Neural progenitor cell (in vitro differentiated cells): ENCODE results near the gene MAGED1.

Experiments
- CTCF ChIP-seq: fragments of 200-600 bp; sonication (generic); IDR thresholded peaks from 2 replicates; pipeline ENCODE4 v1.5.1; 2017; ENCODE audit warnings: antibody characterized with exemption, mild to moderate bottlenecking
- EZH2 ChIP-seq: fragments of 200-600 bp; sonication (generic); IDR thresholded peaks from 2 replicates; pipeline ENCODE4 v1.6.1; 2017; ENCODE audit warnings: antibody characterized with exemption, mild to moderate bottlenecking, moderate library complexity
- EZH2phosphoT487 ChIP-seq: fragments of 200-600 bp; sonication (generic); IDR thresholded peaks from 2 replicates; pipeline ENCODE4 v1.6.1; 2017; ENCODE audit warnings: antibody characterized with exemption

GRCh38 chrX:51867626-51868025 is 25.8 kb upstream of the MAGED1 start:
- TF ChIP-seq CTCF = no peak
- TF ChIP-seq EZH2 = no peak
- no peak for TF ChIP-seq EZH2phosphoT487
